Mucosa of gallbladder (tissue), 1 donor: ENCODE measurements around the gene COPZ1. TPM values are rescaled to one million over a fixed set of nuclear protein-coding genes. Genes with fewer than 3 reads are reported as not detected.
"Not testable (repeated sequence)": the region's sequence is repeated elsewhere in the genome, so short reads cannot be mapped to it uniquely, and the experiment has no call there.

ENCODE experiments used
- DNase-seq: peaks from one replicate; pipeline ENCODE4 v3.0.0-alpha.2; 2020; ENCODE audit warnings: low spot score
- total RNA-seq: library from RNA; stranded (reverse); gene quantifications from one replicate; pipeline ENCODE4 v1.2.1, GENCODE V29; 2021
- donor health status: DM: no; HTN: no; CAD: no.

COPZ1 gene
- total RNA-seq, 1 donor from 2014 or later: 138 TPM

GRCh38 chr12:54294152-54294952 is 30.6 kb upstream of the COPZ1 start:
- DNase-seq: peak; percentile 41

- DNase-seq: no peak
These were observed 29.9 kb upstream of the COPZ1 start for GRCh38 chr12:54294953-54295566.

GRCh38 chr12:54296393-54297099 is 28.4 kb upstream of the COPZ1 start:
- no peak for DNase-seq

- no peak for DNase-seq
These were observed 26.0 kb upstream of the COPZ1 start for GRCh38 chr12:54298904-54299303.

- DNase-seq: no peak
These were observed 25.3 kb upstream of the COPZ1 start for GRCh38 chr12:54299515-54300224.

- DNase-seq: no peak
These were observed 24.7 kb upstream of the COPZ1 start for GRCh38 chr12:54300225-54300731.

GRCh38 chr12:54300732-54301427 is 24.1 kb upstream of the COPZ1 start, which contains the start of gene NFE2:
TSS of gene NFE2 (minus strand) at chr12:54301015. CDS start at chr12:54295248, 5,767 bp downstream.
- DNase-seq: no peak

GRCh38 chr12:54301428-54302048 is 23.4 kb upstream of the COPZ1 start:
- DNase-seq: no peak

- no peak for DNase-seq
These were observed 21.3 kb upstream of the COPZ1 start for GRCh38 chr12:54303640-54304039.

GRCh38 chr12:54304187-54304810 is 20.6 kb upstream of the COPZ1 start:
- peak; percentile 75 for DNase-seq

- DNase-seq: peak; percentile 89
These were observed 17.8 kb upstream of the COPZ1 start for GRCh38 chr12:54306925-54307741.

- DNase-seq: no peak
These were observed 13.9 kb upstream of the COPZ1 start for GRCh38 chr12:54311051-54311450.

- not testable (repeated sequence) for DNase-seq
These were observed 12.6 kb upstream of the COPZ1 start for GRCh38 chr12:54312309-54312708.

GRCh38 chr12:54321363-54321762 is 3.6 kb upstream of the COPZ1 start:
- no peak for DNase-seq

GRCh38 chr12:54325442-54326109 is 645 bp downstream of the COPZ1 start:
- not testable (repeated sequence) for DNase-seq

GRCh38 chr12:54328595-54329337 is 3.8 kb downstream of the COPZ1 start:
- DNase-seq: no peak

GRCh38 chr12:54329759-54330158 is 4.8 kb downstream of the COPZ1 start:
- DNase-seq: no peak

GRCh38 chr12:54330442-54330841 is 5.5 kb downstream of the COPZ1 start:
- DNase-seq: no peak
